Ramos (cell line): ENCODE results near the gene PLA2G15.

Experiments
- in situ Hi-C: fragments of 300-500 bp; cut with MboI; formaldehyde crosslinking; loops from one replicate; pipeline ENCODE4 v1.14.3; 2022; ENCODE audit warnings: low sequenced_read_pairs; ENCODE audit not compliant: unreplicated experiment

The PLA2G15 gene

DNA sequence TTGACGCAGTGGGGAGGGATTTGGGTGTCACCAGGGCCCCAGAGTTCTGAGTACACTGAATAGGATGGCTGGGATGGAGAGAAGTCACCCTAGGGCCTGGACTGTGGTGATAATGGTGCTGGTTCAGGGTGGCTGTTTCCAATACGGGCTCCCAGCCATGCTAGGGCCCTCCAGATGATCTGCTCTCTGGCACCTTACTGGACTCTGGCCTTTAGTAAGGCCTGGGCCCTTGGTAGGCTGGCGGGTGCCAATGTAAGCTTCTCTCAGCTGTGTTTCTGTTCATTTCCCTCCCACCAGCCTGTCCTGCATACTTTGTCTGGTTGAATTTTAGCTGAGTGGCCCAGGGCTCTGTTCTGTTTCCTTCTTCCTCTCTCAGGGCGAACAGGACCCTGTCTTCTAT lies 2.8 kb downstream of the PLA2G15 start:
- in situ Hi-C loops, result no loop called here

DNA sequence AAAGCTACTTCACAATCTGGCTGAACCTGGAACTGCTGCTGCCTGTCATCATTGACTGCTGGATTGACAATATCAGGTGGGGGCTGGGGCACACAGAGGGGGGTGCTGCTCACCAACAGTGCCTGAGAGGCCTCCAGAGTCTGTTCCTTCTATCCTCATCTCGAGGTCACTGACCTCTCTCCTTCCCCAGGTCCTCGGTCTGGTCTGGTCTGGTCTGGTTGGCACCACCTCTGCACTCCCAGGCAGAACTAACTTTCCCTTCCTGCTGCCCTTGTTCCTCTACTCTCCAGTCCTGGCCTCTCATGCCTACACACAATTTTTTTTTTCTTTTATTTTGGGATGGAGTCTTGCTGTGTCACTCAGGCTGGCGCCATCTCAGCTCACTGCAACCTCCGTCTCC lies 4.2 kb downstream of the PLA2G15 start:
- in situ Hi-C loops, result no loop called here

DNA sequence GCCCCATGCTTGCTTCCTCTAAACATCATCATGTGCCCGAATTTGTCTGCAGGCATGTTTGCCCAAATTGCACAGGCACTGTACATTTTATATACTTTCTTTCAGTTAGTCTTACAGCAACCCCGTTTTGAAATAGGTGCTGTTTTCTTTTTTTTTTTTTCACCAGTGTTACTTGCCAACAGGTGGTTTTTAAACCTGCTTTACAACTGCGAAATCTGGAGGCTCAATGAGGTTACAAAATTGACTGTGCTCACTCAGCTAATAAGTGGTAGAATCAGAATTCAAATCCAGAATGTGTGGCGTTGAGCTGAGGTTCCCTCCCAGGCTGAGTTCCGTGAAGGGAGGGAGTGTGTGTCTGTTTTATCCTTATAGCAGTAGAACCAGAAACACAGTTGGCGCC lies 5.8 kb downstream of the PLA2G15 start:
- in situ Hi-C loops, result no loop called here

DNA sequence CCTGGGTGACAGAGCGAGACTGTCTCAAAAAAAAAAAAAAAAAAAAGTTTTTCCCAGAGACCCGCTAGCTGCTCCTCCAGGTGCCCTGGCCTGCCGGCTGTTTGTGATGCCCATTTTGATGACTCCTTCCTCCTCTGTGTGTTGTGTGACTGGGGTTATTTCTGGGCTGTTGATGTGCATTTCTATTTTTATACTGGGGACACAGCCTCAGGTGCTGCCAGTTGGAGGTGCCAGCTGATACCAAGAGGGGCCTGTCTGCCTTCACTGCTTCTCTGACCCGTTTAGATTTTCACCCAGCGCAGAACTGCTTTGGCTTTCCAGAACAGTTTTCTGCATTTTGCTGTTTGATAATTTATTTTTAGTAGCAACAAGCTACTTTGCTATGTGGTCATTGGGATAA lies 6.7 kb downstream of the PLA2G15 start:
- in situ Hi-C loops, result no loop called here

DNA sequence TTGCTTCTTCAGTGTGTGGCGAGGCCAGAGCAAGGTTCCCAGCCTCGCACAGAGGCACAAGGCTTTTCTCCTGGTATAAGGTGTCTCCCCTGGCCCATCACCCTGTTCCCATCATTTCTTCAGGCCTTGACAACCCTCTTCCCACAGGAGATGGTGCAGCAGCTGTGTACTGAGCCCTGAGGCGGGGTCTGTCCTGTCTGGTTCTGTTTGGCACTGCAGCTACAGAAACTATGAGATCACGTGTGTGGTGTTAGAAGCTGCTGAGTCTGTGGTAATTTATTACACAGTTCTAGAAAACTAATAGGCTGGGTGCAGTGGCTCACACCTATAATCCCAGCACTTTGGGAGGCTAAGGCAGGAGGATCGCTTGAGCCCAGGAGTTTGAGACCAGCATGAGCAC lies 7.2 kb downstream of the PLA2G15 start:
- in situ Hi-C loops, result no loop called here

DNA sequence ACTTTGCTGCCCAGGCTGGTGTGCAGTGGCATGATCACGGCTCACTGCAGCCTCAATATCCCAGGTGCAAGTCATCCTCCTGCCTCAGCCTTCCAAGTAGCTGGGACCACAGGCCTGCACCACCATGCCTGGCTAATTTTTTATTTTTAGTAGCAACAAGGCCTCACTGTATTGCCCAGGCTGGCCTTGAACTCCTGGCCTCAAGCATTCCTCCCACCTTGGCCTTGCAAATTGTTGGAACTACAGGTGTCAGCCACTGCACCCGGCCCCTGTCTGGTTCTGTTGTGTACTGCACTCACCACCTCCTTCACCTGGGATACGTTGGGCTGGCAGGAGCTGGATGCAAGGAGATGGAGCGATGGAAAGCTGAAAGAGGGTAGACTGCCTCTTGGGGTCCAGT lies 8.5 kb downstream of the PLA2G15 start:
- in situ Hi-C loops, result no loop called here

DNA sequence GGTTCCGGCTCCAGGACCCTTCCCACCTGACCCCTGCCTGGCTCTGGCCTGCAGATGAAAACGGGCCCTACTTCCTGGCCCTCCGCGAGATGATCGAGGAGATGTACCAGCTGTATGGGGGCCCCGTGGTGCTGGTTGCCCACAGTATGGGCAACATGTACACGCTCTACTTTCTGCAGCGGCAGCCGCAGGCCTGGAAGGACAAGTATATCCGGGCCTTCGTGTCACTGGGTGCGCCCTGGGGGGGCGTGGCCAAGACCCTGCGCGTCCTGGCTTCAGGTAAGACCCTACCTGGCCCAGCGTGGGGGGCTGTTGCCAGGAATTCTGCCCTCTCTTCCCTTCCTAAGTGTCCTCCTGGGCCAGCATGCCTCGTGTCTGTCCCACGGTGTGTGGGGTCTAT lies 10.5 kb downstream of the PLA2G15 start:
- in situ Hi-C loops, result no loop called here

DNA sequence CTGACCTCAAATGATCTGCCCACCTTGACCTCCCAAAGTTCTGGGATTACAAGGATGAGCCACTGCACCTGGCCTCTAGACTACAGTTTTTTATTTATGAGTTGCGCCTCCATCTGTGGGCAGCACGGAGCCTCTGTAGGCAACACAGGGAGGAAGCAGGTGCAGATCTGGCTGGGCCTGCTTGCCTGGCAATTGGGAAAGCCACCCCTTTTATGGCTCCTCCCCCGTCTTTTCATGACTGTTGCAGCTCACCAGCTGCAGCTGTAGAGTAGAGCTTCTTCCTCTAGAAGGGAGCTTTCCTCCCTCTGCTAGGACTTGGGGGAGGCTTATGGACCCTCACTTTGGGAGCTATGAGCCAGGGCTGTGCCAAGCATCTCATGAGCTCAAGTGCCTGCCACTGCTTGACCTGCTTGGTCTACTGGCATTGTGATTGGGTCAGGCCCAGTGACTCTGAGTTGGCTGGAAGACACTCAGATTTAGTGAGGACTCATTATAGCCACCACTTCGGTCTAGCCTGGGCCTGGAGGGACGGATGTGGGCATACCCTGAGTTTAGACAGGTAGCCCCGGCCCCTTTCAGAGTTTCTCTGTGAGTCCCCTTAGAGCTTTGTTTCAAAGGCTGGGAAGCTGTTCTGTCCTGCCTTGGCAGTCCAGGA lies 12.2 kb downstream of the PLA2G15 start:
- in situ Hi-C loops, result no loop called here

DNA sequence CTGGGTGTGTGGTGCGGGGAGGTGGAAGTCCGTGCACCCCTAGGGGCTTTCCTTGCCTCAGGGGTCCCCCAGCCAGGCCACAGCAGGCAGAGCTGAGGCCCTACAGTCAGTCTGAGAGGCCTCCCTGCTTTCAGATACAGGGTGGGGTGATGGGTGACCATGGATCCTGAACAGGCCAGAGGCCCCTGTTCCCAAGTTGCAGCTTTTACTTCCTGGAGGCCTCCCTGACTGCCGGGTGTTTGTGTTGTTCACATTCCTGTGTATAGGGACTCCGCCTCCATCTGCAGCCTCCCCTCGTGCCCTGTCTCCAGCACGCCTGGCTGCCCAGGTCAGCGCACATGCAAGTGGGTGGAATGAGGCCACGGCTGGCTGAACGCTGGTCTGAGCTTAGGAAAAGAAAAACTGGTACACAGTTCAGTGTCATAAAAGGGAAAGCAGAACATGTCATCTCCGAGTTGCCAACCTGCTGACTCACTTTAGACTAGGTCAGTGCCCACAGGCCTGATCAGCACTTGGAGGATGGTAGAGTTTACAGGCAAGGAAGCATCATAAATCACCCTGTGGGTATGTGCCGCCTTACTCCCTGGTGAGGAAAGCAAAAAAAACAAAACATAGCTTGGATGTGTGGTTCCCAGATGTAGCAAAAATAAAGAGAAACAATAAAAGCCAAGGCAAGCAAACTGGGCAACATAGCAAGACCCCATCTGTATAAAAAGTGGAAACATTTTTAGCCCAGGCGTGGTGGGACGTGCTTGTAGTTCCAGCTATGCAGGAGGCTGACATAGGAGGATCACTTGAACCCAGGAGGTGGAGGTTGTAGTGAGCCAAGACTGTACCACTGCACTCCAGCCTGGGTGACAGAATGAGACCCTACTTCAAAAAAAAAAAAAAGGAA lies 13.0 kb downstream of the PLA2G15 start:
- in situ Hi-C loops, result no loop called here

DNA sequence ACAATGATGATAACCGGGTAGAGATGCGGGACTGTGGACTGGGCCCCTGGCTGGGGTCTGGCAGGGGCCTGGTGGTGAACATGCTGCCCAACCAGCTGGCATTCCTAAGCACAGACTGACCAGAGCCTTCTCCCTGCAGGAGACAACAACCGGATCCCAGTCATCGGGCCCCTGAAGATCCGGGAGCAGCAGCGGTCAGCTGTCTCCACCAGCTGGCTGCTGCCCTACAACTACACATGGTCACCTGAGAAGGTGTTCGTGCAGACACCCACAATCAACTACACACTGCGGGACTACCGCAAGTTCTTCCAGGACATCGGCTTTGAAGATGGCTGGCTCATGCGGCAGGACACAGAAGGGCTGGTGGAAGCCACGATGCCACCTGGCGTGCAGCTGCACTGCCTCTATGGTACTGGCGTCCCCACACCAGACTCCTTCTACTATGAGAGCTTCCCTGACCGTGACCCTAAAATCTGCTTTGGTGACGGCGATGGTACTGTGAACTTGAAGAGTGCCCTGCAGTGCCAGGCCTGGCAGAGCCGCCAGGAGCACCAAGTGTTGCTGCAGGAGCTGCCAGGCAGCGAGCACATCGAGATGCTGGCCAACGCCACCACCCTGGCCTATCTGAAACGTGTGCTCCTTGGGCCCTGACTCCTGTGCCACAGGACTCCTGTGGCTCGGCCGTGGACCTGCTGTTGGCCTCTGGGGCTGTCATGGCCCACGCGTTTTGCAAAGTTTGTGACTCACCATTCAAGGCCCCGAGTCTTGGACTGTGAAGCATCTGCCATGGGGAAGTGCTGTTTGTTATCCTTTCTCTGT lies 14.0 kb downstream of the PLA2G15 start:
- in situ Hi-C loops, result no loop called here

DNA sequence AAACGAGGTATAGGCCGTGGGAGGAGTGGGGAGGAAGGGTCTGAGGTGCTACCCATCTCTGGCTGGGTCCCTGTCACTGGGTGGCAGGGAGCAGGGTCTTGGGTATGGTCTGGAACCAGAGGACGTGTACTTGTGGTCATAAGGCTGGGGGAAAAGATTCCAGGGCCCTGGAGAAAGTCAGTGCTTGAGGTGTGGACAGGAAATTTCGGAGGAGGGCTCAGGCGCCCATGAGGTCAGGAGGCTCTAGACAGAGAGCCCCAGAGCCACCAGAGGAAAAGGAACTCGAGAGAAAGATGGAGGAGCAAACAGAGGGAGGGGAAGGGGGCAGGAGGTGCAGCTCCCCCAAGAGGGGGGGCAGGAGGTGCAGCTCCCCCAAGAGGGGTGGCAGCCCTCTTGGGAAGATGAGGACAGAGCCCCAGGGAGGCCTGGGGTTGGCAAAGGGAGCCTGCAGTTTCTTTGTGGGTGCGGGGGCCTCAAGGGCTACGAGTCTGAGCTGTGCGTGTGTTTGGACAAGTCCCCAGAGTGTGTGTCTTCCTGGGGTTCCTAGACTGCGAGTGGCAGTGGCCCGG lies 18.5 kb downstream of the PLA2G15 start:
- in situ Hi-C loops, result no loop called here

DNA sequence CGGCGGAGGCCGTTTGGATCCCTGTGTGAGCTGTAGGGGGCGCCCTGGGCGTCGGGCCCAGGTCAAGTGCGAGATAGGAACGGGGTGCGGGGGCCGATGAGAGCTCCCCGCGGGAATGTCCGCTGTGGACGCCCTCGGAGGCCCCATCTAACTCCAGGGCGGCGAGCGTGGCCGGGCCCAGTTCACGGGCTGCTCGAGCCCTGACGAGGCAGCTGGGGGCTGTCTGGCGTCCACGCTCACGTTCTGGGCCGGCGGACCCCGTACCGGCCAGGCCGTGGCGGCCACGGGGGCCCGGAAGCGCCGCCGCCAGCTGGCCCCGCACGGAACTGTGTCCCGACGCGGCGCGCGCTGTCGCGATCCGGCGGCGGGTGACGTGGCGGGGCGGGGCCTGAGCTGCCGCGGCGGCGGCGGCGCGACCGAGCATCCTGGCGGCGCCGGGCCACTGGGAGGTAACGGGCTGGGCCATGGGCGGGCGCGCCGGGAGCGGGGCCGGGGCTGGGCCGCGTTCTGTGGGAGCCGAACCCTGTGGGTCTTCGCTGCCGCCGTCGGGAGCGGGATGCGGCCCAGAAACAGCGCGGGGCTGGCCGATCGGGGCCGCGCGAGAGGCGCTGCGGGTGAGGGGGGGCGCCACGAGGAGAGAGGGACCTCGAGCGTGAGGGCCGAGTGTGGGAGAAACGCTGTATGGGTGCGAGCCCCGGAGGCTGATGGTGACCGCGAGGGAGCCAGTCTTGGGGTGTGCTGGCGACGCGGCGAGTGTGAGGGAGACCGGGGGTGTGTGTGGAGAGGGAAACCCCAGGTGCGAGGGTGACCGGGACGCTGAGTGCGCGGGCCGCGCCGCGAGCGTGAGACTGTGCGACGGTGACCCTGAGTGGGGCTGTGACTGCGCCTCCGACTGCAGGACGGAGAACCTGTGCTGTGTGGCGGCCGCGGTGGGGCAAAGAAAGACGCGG lies 19.2 kb downstream of the PLA2G15 start, which contains the start of gene SLC7A6:
TSS of gene SLC7A6 (plus strand) at position 399 of the 950 bp plus-strand sequence. CDS start 10,201 bp downstream, outside the sequence.
- in situ Hi-C loops, result no loop called here

DNA sequence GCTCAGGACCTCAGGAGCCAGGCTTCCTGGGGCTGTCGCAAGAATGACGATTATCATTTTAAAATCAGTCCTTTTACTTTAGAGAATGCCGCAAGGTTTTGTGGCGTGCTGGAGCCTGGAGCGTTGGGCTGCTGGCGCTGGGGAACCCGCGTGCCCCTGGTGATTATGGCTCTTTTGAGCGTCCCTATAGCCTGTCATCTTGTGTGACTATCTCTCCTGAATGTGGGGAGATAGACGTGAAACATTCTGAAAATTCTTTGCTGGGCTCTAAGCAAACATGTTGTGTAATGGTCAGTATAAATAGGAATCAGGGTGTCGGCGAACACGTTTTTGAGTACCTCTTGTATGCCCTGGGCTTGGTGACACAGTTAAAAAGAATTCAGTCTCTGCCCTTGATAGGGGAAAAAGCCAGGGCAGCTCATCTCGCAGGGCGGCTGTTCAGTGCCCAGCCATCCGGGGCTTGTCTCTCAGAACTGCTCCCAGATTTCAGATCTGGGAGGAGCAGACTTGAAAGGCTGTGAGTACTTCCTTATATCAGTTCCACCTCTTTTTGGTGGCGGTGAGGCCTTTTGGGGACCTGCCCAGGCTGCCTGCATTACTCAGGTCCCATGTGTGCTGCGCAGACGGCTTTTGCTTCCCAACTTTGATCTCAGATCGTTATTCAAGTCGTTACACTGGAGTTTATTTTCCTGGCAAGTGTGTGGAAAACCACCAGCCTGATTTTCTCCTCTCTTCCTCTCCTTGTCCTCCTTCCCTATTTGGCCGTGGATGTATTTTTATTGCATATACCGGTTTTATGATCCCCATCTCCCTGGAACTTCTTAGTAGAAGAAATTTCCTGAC lies 20.1 kb downstream of the PLA2G15 start:
- in situ Hi-C loops, result no loop called here

DNA sequence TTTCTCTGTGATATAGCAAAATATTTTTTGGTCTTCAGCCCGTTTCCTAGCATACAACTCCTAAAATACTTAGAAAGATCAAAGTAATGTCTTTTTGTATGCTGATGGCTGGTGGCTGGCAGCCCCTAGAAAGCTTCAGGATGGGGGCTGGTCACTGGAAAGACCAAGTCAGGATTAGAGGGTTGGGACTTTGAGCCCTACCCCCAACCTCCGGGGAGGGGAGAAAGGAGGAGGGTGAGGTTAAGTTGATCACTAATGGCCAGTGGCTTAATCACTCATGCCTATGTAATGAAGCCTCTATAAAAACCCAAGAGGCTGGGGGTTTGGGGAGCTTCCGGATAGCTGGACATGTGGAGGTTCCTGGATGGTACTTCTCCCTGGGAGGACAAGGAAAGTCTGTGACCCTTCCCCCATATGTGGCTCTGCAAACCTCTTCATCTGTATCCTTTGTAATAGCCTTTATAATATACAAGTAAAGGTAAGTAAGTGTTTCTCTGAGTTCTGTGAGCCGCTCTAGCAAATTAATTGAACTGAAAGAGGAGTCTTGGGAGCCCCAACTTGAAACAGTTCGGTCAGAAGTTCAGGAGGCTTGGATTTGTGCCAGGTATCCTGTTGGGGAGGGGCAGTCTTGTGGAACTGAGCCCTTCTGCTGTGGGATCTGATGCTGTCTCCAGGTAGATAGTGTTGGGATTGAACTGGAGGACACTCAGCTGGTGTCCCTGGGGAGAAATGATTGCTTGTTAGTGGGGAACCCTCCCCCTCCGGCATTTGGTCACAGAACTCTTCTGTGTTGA lies 22.6 kb downstream of the PLA2G15 start:
- in situ Hi-C loops, result no loop called here

DNA sequence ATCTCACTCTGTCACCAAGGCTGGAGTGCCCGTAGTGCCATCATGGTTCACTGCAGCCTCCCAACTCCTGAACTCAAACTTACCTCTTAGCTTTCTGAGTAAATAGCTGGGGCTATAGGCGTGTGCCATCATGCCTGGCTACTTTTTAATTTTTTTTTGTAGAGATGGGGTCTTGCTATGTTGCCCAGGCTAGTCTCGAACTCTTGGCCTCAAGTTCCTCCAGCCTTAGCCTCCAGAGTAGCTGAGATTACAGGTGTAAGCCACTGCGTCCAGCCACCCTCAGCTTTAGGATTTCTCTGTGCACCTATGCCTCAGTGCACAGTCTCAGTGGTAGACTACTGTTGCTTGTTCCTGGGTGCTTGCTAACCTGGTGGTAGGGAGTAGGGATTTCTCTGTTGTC lies 24.6 kb downstream of the PLA2G15 start:
- in situ Hi-C loops, result no loop called here

DNA sequence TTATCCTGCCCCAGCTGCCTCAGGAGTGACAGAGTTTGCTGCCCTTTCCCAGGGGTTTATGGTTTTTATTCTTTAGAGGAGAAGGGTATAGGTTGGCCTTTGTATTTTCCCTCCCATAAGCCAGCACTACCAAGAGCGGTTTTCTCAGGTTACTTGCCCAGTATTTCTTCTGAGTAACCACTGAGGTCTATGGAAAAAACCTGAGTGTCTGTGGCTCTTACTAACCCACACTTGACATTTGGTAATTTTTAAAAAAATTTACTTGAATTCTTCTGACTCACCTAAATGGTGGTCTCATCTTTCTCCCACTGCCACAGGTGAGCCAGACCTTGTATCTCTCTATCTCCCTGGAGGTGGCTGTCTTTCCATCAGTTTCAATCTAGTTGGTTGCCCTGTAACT lies 25.2 kb downstream of the PLA2G15 start:
- in situ Hi-C loops, result no loop called here

DNA sequence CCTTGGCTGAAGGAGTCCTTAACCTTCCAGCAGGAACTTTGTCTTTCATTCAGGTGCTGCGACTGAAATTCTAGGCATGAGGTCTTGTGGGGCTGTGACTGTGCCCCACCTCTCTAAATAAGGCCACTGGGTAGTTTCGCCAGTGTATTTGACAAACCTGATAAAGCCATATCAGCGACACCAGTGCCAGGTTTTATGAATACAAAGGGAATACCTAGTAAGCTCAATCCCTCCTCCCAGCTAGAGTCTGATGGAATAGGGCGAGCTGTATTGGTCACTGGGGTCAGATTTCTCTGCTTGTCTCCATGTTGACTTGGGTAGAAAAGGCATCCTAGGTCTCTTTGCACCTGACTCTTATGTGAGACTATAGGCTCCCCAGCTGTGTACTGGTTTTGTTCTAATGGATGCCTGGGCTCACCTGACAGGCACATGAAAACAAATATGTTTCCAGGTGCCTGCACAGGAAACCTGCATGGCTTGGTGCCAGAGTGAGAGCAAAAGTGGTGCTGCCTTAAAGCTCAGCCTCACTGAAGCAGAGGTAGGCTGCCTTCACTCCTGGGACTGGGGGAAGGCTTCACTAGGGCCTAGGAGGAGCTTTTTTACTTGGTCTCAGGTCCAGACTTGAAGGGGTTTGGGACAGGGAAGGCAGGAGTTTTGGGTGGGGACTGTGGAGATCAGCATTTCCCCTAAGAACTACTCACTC lies 27.5 kb downstream of the PLA2G15 start:
- in situ Hi-C loops, result no loop called here
